Mammary epithelial cell (primary cell): Measurements from ENCODE around the gene CNTNAP2.

Source experiments
- EZH2 ChIP-seq: IDR thresholded peaks from 2 replicates; pipeline ENCODE4 v1.6.1; 2012; ENCODE audit warnings: low read length, inconsistent platforms, borderline replicate concordance
- TF ChIP-seq, protein P1 (sequence below), 2 donors: IDR thresholded peaks in 1 of 2; conservative IDR thresholded peaks in 1 of 2; 2 replicates each; pipeline ENCODE4 v1.5.1; 2011 to 2012; ENCODE audit warnings: inconsistent platforms in 2 of 2, low read length in 2 of 2, mild to moderate bottlenecking in 2 of 2, control low read depth in 1 of 2, low read depth in 1 of 2; ENCODE audit not compliant: insufficient read depth in 1 of 2; ENCODE audit errors: extremely low read depth in 1 of 2

DNA sequence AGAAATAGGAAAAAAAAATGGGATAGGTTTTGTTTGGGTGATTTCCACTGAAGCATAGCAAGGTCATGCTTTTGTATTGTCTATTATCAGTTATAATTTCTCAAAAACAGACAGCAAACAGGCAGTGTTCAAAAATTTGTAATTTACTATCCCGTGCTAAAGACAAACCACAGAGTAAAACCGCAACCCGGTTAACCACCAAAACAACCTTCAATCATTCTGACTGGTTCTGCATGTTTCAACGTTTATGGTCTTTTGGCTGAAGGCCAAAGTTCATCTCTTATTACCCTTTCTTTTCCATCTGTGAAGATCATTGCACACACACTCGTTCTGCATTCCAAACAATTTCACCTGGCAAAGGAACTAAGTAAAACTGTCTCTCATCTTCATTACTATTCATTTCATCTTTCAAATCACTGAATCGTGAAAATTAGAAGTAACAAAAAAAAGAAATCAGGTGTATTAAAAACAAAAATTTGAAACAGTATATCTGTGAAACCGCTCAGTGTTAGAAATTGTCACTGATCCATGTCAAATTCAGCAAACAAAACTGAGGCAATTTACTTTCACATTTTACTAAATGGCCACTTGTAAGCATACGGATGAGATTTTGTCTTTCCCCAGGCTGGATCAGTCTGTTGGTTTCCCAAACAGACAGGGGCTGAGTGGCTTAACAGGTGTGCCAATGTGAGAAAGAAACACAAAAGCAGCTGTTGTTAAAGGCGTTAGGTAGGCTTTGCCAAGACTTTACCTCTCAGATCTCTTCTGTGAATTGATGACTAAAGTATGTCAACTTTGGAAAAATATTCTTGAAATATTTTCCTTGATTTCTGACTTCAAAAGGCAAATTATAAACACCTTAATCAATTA lies 539.6 kb downstream of the CNTNAP2 start:
- TF ChIP-seq, protein P1, sequence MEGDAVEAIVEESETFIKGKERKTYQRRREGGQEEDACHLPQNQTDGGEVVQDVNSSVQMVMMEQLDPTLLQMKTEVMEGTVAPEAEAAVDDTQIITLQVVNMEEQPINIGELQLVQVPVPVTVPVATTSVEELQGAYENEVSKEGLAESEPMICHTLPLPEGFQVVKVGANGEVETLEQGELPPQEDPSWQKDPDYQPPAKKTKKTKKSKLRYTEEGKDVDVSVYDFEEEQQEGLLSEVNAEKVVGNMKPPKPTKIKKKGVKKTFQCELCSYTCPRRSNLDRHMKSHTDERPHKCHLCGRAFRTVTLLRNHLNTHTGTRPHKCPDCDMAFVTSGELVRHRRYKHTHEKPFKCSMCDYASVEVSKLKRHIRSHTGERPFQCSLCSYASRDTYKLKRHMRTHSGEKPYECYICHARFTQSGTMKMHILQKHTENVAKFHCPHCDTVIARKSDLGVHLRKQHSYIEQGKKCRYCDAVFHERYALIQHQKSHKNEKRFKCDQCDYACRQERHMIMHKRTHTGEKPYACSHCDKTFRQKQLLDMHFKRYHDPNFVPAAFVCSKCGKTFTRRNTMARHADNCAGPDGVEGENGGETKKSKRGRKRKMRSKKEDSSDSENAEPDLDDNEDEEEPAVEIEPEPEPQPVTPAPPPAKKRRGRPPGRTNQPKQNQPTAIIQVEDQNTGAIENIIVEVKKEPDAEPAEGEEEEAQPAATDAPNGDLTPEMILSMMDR (conservative IDR thresholded peaks at IDR 0.05 in 1 of 2, IDR thresholded peaks at IDR 0.05 in 1 of 2; ENCODE audit: extremely low read depth in 1 of 2, insufficient read depth in 1 of 2, low read depth in 1 of 2, low read length in 2 of 2) = no peak
- no peak for TF ChIP-seq EZH2
